DND-41 (cell line): ENCODE measurements around the gene RRP1.
"Not testable (repeated sequence)": the region's sequence is repeated elsewhere in the genome, so short reads cannot be mapped to it uniquely, and the experiment has no call there.

ENCODE experiments used
- ATAC-seq: fragments of 200-7000 bp; cut with Tn5 transposase; 3 replicates; pipeline ENCODE4 v1.9.1; 2021; ENCODE audit warnings: low read depth; ENCODE audit not compliant: insufficient read depth
- DNase-seq: peaks from one replicate; pipeline ENCODE4 v3.0.0-alpha.2; 2020
- H2AFZ ChIP-seq: 2 replicates; pipeline ENCODE4 v1.6.0; 2012; ENCODE audit warnings: low read depth, low read length
- H3K27ac ChIP-seq: 2 replicates; pipeline ENCODE4 v1.5.1; 2012; ENCODE audit warnings: low read length, inconsistent platforms
- H3K27me3 ChIP-seq: fragments of 200-600 bp; sonication (generic); 2 replicates; pipeline ENCODE4 v1.6.0; 2012; ENCODE audit warnings: low read length, mild to moderate bottlenecking, inconsistent platforms; ENCODE audit not compliant: insufficient read depth, poor library complexity
- H3K36me3 ChIP-seq: 2 replicates; pipeline ENCODE4 v1.5.1; 2012; ENCODE audit warnings: low read length, inconsistent platforms; ENCODE audit not compliant: insufficient read depth
- H3K4me1 ChIP-seq: 2 replicates; pipeline ENCODE4 v1.5.1; 2012; ENCODE audit warnings: mild to moderate bottlenecking, low read length; ENCODE audit not compliant: insufficient read depth
- H3K4me2 ChIP-seq: 2 replicates; pipeline ENCODE4 v1.6.0; 2012; ENCODE audit warnings: mild to moderate bottlenecking, moderate library complexity, low read length, inconsistent platforms; ENCODE audit not compliant: insufficient read depth
- H3K4me3 ChIP-seq, 2 experiments: fragments of 200-600 bp in 1 of 2; shearing (Covaris generic) in 1 of 2; 2 replicates each; pipeline ENCODE4 v1.5.1; 2012 to 2016; ENCODE audit warnings: inconsistent platforms in 2 of 2, low read length in 2 of 2, mild to moderate bottlenecking in 2 of 2, low read depth in 1 of 2, moderate library complexity in 1 of 2
- H3K79me2 ChIP-seq: 2 replicates; pipeline ENCODE4 v1.6.0; 2012; ENCODE audit warnings: low read length, inconsistent platforms; ENCODE audit not compliant: insufficient read depth
- H3K9ac ChIP-seq: 2 replicates; pipeline ENCODE4 v1.6.0; 2012; ENCODE audit warnings: low read depth, mild to moderate bottlenecking, inconsistent platforms, low read length, moderate library complexity
- H3K9me3 ChIP-seq: 2 replicates; pipeline ENCODE4 v1.5.1; 2012; ENCODE audit warnings: low read length, moderate library complexity, mild to moderate bottlenecking, inconsistent platforms; ENCODE audit not compliant: insufficient read depth, severe bottlenecking
- H4K20me1 ChIP-seq: 2 replicates; pipeline ENCODE4 v1.6.0; 2012; ENCODE audit warnings: low read length; ENCODE audit not compliant: insufficient read depth
- EZH2 ChIP-seq: IDR thresholded peaks from 3 replicates; pipeline ENCODE4 v1.6.1; 2012; ENCODE audit warnings: borderline replicate concordance, low read depth, mild to moderate bottlenecking, moderate library complexity, low read length, inconsistent platforms; ENCODE audit not compliant: severe bottlenecking
- TF ChIP-seq, protein P1 (sequence below): IDR thresholded peaks from 2 replicates; pipeline ENCODE4 v1.5.1; 2012; ENCODE audit warnings: borderline replicate concordance, low read length, moderate library complexity, mild to moderate bottlenecking; ENCODE audit not compliant: poor library complexity, severe bottlenecking; ENCODE audit errors: extremely low read depth

The RRP1 gene

GRCh38 chr21:43817157-43818086 is 28.0 kb downstream of the RRP1 start:
- H3K9me3 ChIP-seq = peaks cover 3% of the 10 kb centered on the region
- DNase-seq (no peak), ATAC-seq (0 out of 3 replicates have a peak, but pooled peaks have one; percentile 10)
- H4K20me1 ChIP-seq = no peaks in the 10 kb centered on the region
- no peak overlapping the region for H3K4me2 ChIP-seq
- no peak for TF ChIP-seq EZH2
- TF ChIP-seq, protein P1, sequence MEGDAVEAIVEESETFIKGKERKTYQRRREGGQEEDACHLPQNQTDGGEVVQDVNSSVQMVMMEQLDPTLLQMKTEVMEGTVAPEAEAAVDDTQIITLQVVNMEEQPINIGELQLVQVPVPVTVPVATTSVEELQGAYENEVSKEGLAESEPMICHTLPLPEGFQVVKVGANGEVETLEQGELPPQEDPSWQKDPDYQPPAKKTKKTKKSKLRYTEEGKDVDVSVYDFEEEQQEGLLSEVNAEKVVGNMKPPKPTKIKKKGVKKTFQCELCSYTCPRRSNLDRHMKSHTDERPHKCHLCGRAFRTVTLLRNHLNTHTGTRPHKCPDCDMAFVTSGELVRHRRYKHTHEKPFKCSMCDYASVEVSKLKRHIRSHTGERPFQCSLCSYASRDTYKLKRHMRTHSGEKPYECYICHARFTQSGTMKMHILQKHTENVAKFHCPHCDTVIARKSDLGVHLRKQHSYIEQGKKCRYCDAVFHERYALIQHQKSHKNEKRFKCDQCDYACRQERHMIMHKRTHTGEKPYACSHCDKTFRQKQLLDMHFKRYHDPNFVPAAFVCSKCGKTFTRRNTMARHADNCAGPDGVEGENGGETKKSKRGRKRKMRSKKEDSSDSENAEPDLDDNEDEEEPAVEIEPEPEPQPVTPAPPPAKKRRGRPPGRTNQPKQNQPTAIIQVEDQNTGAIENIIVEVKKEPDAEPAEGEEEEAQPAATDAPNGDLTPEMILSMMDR = no peak
- no peaks in the 10 kb centered on the region for H3K36me3 ChIP-seq
- no peaks in the 10 kb centered on the region for H3K79me2 ChIP-seq
- H3K4me1 ChIP-seq = no peaks in the 10 kb centered on the region
- H3K9ac ChIP-seq = no peak overlapping the region
- no peaks in the 10 kb centered on the region for H3K27me3 ChIP-seq
- no peak overlapping the region for H2AFZ ChIP-seq
- H3K27ac ChIP-seq = no peak overlapping the region
- no peak overlapping the region for H3K4me3 ChIP-seq

DNA sequence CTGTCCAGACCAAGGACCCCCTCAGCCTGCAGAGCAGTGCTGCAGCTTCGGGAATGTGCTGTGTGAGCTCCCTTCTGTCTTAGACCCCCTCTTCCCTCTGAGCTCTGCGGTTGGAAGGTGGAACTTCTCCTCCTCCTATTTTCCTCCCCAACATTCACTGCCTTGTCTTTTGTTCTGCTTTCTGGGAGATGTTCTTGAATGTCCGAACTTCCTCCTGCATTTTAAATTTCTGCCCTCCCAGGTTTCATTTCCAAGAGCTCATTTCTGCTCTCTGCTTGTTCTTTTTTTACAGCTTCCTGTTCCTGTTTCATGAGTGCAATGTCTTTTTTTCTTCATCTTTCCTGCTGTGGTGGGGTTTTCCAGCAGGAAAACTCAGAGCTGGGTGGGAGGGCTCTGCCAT is 29.3 kb downstream of the RRP1 start:
- H3K9ac ChIP-seq = no peak overlapping the region
- H3K27ac ChIP-seq = no peak overlapping the region

GRCh38 chr21:43819511-43820405 is 30.4 kb downstream of the RRP1 start:
- Histone ChIP-seq H3K79me2 (no peaks in the 10 kb centered on the region), H3K4me2 (no peak overlapping the region), H3K9ac (no peak overlapping the region), H2AFZ (no peak overlapping the region), H3K9me3 (peaks cover 3% of the 10 kb centered on the region), H3K27me3 (no peaks in the 10 kb centered on the region), H4K20me1 (no peaks in the 10 kb centered on the region), H3K36me3 (no peaks in the 10 kb centered on the region), H3K4me3 (no peak overlapping the region), H3K4me1 (no peaks in the 10 kb centered on the region), H3K27ac (no peak overlapping the region)
- no peak for ATAC-seq
- DNase-seq = no peak
- no peak for TF ChIP-seq EZH2

More for the DNA sequence above, 29.3 kb downstream of the RRP1 start:
- Histone ChIP-seq H3K4me1 (no peaks in the 10 kb centered on the region), H3K4me2 (no peak overlapping the region), H3K9me3 (peaks cover 3% of the 10 kb centered on the region), H3K36me3 (no peaks in the 10 kb centered on the region), H3K4me3 (no peak overlapping the region), H4K20me1 (no peaks in the 10 kb centered on the region), H3K27me3 (no peaks in the 10 kb centered on the region), H2AFZ (no peak overlapping the region), H3K79me2 (no peaks in the 10 kb centered on the region)
- ATAC-seq = no peak
- no peak for TF ChIP-seq EZH2
- TF ChIP-seq, protein P1 = no peak
- no peak for DNase-seq

- no peak overlapping the region for H3K4me2 ChIP-seq
- no peaks in the 10 kb centered on the region for H3K36me3 ChIP-seq
- H3K27ac ChIP-seq = no peak overlapping the region
- no peak for TF ChIP-seq EZH2
- TF ChIP-seq, protein P1 = no peak
- H3K9ac ChIP-seq = no peak overlapping the region
- no peak for DNase-seq
- H3K79me2 ChIP-seq = no peaks in the 10 kb centered on the region
- no peak for ATAC-seq
- H3K9me3 ChIP-seq = peaks cover 3% of the 10 kb centered on the region
- H4K20me1 ChIP-seq = no peaks in the 10 kb centered on the region
- no peak overlapping the region for H3K4me3 ChIP-seq
- no peak overlapping the region for H2AFZ ChIP-seq
- H3K27me3 ChIP-seq = no peaks in the 10 kb centered on the region
- H3K4me1 ChIP-seq = no peaks in the 10 kb centered on the region
Measured at GRCh38 chr21:43820466-43820865, 31.1 kb downstream of the RRP1 start.

DNA sequence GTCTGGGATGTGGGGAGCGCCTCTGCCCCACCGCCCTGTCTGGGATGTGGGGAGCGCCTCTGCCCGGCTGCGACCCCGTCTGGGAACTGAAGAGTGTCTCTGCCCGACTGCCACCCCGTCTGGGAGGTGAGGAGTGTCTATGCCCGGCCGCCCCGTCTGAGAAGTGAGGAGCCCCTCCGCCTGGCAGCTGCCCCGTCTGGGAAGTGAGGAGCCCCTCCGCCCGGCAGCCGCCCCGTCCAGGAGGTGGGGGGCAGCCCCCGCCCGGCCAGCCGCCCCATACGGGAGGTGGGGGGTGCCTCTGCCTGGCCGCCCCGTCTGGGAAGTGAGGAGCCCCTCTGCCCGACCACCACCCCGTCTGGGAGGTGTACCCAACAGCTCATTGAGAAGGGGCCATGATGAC is 32.8 kb downstream of the RRP1 start:
- H2AFZ ChIP-seq, H3K4me3 ChIP-seq, H3K9me3 ChIP-seq, H3K4me1 ChIP-seq, H3K27ac ChIP-seq, H3K27me3 ChIP-seq, H3K4me2 ChIP-seq, H3K9ac ChIP-seq, DNase-seq, ATAC-seq, H4K20me1 ChIP-seq, H3K36me3 ChIP-seq, H3K79me2 ChIP-seq: not testable (repeated sequence)
